ENCODE measurements around the gene PRSS50.

Gene PRSS50

DNA sequence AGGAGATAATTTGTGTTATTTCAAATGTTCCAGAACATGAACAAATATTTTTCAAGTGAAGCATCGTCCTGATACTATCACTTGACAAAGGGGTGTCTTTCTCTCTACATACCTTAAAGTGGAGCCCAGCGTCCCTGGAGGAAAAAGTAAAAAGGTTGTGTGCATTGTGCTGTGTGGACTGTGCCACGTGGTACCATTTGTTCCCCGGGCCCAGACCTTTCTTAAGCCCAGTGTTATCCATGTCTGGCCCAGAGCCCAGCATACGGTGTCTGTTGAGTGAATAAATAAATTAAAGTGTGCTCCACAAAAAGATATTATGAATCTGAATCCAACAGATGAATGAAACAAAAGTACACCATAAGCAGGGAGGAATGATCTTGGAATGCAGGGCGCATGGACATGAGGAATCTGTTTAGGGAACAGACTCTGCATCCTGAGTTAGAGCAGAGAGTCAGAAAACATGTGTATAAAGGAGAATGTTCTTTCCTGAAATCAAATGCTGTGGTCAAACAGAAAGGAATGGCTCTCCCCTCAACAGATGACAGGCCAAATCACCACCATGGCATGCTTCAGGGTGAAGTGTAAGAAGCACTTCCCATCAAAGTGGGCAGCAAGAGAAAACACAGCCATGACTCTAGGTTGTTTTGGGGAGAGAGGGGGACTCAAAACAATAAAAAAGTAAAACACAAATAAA lies 8.1 kb upstream of the PRSS50 start:
- DNase-seq (ENCODE audit: low read depth): no peak

DNA sequence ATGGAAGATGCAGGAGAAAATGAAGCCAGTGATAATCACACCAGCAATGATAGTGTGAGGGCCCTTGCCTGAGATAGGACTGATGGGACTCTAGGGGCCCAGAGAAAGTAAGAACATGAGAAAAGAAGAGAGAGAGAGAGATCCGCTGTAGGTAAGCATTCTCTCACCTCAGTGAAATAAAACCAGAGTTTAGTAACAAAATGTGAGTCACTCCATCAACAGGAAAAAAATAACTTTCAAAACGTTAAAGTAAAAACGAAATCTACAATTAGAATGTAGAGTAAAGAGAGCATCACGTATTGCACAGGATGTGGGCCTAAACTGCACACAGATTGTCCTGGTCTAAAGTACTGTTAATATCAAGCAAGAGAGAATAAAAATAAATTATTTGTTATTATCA lies 6.8 kb upstream of the PRSS50 start:
- no peak for DNase-seq (ENCODE audit: low read depth)

- DNase-seq (ENCODE audit: low read depth): no peak
These were observed 4.8 kb upstream of the PRSS50 start for GRCh38 chr3:46722443-46722842.

DNA sequence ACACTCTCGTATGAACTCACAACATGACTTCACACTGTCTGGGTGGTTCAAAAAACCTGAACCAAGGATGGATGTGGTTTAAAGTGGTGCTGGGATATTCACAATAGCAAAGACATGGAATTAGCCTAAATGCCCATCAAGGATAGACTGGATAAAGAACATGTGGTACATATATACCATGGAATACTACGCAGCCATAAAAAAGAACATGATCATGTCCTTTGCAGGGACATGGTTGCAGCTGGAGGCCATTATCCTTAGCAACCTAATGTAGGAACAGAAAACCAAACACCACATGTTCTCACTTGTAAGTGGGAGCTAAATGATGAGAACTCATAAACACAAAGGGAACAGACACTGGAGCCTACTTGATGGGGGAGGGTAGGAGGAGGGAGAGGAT lies 3.3 kb upstream of the PRSS50 start:
- DNase-seq (ENCODE audit: low read depth): no peak

GRCh38 chr3:46719735-46720271 lies 2.1 kb upstream of the PRSS50 start:
- DNase-seq (ENCODE audit: low read depth): no peak

DNA sequence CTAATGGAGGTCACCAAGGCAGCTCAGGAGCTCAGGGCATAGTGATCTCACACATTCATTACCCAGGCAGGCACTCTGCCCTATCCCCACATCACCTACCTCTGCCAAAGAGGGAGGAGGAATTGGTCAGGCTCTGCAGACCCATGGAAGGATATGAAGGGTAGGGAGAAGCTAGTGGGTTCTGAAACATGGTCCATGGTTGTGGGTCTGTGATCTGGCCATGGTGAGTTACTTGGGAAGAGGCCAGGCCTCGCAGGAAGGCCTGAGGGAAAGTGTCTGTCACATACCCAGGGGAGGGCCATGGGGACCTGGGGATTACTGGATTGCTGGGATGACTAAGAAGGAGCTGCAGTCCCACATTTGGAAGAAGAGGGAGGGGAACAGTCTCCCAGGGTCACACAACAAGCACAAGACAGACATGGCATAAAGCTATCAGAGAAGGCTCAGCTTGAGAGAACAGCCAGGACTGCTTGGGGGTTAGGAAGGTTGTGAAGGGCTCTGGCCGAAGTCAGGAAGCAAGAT lies 1.4 kb upstream of the PRSS50 start:
- DNase-seq (ENCODE audit: low read depth): no peak

DNA sequence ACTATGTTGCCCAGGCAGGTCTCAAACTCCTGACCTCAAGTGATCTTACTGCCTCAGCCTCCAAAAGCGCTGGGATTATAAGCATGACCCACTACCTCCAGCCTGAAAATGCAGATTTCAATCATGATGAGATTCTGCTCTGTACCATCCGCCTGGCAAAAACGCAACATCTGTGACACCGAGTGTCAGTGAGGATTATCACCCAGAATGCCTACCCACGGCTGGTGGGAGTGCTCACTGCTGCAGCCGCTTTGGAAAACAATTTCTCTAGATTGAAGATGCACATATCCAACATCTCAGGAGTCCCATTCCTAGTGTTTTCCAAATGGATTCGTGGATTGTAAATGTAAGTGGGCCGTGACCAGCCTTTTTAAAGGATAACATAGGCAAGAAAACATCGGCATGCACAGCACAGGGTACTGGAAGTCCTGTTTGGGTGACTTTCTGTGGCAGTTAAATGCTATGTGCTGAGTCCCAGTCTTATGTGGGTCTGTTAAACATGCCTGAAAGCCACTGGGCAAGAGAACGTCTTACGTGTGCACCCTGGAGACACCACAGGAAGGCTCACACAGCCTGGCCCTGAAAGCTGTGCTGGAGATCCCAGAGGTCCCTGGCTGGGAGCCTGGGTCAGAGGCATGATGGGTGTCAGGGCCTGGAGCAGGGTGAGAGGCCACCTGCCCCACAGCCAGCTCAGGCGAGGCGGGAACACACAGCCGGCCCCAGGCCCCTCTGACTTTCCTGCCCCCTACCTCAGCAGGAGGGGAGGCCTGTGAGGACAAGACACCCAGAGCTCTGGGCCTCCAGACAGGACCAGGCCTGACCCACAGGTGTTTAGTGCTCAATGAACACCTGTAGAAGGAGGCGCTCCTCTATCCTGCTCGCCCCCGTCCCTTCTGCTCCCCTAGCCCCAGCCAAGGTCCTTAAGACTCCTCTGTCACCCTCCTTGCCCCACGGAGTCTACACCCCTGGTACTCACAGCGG lies 918 bp downstream of the PRSS50 start:
- DNase-seq (ENCODE audit: low read depth): no peak

GRCh38 chr3:46715507-46716175 lies 2.0 kb downstream of the PRSS50 start:
- DNase-seq (ENCODE audit: low read depth): no peak

DNA sequence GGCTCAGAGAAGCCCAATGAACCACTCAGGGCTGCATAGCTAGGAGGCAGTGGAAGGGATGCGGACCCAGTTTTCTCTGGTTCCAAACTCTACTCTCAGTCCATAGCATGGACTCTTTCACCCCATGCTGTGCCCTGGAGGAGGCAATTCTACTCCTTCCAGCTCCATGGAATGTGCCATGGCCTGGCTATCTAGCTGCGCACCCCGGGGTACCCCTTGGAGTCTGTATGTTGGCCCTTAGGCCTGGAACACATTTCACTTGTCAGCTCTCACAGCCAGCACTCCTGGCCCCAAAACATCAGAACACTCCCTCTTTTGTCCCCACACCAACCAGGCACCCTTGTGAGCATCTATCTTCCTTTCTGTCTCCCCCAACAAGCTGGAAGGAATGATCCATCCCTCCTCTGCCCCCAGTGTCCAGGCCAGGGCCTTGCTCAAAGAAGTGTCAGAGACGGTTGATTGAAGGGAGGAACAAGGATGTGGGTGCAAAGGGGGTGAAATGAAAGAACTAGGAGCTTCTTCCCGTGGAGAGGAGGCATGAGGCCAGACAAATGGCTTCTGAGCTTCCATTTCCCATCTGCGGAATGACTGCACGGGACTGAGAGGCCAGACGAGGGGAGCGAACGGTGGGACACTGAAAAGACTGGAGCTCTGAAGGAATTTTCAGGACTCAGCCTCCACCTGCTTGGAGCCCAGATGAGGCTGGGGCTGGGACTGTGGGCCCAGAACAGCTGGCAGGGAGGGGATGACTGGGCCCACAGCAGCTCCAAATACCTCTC lies 2.8 kb downstream of the PRSS50 start:
- DNase-seq (ENCODE audit: low read depth): no peak

DNA sequence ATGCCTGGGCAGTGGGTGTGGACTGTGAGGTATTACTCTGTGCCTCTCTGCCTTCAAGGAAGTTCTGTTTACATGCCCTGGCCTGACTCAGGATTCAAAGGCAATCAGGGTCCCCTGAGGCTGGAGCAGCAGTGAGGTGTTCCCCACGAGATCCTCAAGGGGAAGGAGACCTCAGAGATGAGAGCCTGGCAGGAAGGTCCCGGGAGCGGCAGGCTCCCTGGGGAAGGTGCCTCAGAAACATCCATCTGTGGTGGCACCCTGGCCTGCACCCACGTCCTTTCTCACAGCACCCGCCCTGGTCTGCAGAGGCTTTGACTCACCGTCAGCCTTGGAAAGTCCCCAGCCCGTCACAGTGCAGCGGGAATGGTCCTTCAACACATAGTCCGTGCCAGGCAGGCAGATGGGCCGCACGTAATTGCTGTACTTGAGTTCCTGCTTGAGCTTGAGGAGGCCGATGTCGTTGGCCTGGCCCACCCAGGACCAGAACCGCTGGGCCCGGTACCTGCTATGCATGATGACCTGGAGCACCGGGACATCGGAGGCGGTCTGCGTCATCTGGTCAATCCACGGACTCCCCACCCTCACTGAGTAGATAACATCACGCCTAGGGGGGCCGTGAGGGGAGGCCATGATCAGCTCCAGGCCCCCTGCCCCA lies 3.6 kb downstream of the PRSS50 start:
- no peak for DNase-seq (ENCODE audit: low read depth)

GRCh38 chr3:46713050-46713897 lies 4.4 kb downstream of the PRSS50 start:
- no peak for DNase-seq (ENCODE audit: low read depth)

DNA sequence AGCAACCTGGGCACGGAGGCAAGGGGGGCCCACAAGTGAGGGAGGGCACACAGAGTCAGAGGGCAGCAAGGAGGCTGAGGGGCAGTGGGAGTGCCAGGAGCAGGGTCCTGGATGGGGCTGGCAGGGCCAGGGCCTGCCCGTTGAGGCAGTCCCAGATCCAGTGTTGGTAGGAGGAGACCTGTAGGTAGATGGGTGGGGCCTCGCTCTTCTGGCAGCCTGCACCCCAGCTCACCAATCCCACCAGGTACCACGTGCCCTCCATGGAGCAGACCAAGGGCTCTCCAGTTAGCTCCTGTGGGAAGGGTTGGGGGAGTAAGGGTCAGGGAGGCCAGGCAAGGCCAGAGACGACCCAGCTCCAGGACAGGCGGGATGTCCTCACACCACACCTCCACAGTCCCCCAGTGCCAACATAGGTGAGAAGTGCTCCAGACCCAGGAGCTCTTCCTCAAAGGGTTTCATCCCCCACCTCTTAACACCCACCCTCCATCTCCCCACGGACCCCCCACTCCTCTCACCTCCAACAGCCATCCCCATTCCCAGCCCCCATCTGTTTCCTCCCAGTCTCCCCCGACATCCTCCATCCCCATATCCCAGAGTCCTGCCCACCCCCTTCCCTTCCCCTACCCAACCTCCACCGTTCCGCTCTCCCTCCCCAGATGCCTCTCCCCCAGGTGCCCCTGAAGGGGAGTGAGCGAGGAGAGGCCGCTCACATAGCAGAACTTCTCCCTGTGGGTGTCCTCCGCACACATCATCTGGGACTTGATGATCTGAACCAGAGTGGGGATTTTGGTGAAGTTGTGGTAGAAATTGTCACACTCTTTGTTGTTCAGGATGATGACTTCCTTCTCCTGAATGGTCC lies 5.2 kb downstream of the PRSS50 start:
- no peak for DNase-seq (ENCODE audit: low read depth)

DNA sequence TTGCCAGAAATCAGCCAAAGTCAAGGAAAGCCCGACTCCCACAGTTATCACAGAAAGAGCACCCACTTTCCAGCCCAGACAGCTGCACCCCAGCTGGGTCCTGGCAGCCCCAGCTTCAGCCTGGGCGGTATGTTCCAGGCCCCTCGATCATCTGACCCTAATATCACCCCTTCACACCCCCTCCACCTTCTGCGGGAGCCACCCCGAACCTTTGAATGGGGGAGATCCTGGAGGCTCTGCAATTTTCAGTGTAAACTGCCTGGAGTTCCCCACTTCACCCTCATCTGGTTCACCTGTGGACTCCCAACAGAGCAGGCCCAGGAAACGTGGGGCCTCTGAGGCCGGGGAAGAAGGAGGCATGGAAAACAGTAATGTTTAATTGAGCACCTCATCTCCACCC lies 5.9 kb downstream of the PRSS50 start:
- DNase-seq (ENCODE audit: low read depth): no peak

DNA sequence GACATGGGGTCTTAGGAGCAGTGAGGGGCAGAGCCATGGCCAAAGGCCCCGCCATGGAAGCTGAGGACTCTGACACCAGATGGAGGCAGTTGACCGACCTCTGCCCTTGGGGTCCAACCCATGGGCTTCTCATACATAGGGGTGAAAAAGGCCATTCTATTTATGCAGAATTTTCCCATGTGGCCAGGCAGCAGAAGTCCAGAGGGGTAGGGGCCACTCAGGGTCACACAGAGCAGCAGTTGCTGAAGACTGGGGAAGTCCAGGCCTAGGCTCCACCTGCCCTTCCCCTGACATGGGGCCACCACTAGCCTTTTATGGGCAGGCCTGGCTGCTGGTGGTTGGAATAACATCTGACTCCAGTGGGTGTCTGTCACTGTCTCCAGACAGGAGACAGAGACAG lies 6.4 kb downstream of the PRSS50 start:
- DNase-seq (ENCODE audit: low read depth): no peak

DNA sequence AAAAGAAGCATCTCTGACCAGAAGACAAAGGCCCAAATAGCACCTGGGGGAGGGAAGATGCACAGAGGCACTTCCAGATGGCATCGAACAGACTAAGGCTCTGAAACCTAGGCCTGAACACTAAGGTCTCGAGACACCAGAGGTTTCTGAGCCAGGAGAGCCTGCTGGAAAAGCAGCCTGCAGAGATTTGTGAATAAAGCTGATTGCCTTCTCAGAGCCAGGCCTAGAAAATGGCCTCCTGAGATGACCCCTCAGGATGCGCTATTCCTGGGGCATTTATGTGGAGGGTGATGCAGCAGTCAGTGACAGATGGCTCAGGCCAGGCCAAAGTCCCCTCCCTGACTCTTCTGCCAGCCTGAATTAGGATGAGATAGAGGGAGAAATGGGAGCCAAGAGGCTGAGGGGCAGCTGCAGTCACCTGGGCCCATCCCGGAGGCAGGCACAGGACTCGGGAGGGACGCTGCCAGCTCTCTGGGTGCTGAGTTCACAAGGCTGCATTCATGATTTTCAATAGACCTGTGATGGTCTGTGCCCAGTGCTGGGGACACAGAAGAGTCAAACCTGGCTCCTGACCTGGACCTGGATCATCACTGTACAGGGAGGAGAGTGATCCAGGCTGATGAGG lies 6.9 kb downstream of the PRSS50 start:
- DNase-seq (ENCODE audit: low read depth): no peak

DNA sequence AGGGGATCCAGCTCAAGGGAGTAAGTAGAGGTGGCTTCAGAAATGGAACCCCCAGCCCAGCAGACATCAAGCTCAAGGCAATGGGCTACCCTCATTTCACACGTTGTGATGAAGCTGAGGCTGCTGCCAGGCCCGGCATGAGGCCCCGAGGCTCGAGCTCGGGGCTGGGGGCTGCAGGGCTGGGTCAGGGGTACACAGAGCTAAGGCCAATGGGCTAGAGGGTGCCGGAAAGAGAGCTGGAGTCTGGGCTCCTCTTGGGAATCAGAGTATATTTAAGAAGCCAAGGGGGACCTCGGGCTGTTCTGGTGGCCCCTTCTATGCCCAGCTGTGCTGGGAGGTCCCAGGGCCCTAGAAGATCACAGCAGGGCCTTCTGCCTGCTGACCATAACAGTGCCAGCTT lies 7.4 kb downstream of the PRSS50 start:
- DNase-seq (ENCODE audit: low read depth): no peak

- DNase-seq (ENCODE audit: low read depth): no peak
These were observed 7.9 kb downstream of the PRSS50 start for GRCh38 chr3:46709721-46710120.

DNA sequence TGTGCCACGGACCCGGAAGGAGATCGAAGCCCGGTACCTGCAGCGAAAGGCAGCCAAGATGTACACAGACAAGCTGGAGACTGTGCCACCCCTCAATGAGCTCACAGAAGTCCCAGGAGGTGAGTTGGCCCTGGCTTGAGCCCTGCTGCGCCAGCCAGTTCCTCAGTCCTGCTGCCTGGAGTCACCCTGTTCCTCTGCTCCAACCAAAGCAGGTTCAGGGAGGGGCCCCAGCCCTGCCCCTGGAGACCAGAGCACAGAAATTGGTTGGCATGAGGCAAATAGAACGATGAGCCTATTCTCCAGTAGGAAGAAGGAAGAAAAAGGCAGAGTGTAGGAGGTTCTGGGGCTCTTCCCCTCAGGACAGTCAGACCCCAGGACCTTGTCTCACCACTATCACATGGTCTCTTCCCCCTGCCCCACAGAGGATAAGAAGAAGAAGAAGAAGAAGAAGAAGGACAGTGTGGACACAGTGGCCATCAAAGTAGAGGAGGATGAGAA lies 8.5 kb downstream of the PRSS50 start:
- no peak for DNase-seq (ENCODE audit: low read depth)

Data from stromal cell of bone marrow (primary cell).